Naive thymus-derived CD8-positive, alpha-beta T cell (primary cell): ENCODE data around the gene HIP1R. TPM values are rescaled to one million over a fixed set of nuclear protein-coding genes. Genes with fewer than 3 reads are reported as not detected.
A peak's percentile ranks its signal among the peaks of the same experiment; 100 is the strongest.

Experiments
- ATAC-seq, 2 donors: fragments of 150-1000 bp; cut with Tn5 transposase in 1 of 2; sonication (Bioruptor Pico), chemical (Tn5 transposase) in 1 of 2; 1 replicate in 1 of 2; 2 replicates in 1 of 2; pipeline ENCODE4 v1.10.0; 2021; ENCODE audit warnings: mild to moderate bottlenecking in 2 of 2, moderate library complexity in 2 of 2
- POLR2A ChIA-PET: fragments of 350-600 bp; sonication (Branson Sonifier 250); formaldehyde crosslinking; loops from one replicate; lab custom pipeline; 2021; ENCODE audit warnings: antibody characterized with exemption; lab: Charles Lee
- DNase-seq, 10 donors: peaks; one replicate each; pipeline versions ENCODE4 v3.0.0 to v3.0.0-alpha.2; 2020 to 2022
- H3K27ac Mint-ChIP-seq, 10 donors: one replicate each; pipeline ENCODE4 v1.8.0; 2020 to 2022; ENCODE audit warnings: mild to moderate bottlenecking in 10 of 10, mixed read lengths in 10 of 10, moderate library complexity in 4 of 10, inconsistent platforms in 1 of 10
- H3K27me3 Mint-ChIP-seq, 5 donors: one replicate each; pipeline ENCODE4 v1.8.0; 2021 to 2022; ENCODE audit warnings: mixed read lengths in 5 of 5
- H3K36me3 Mint-ChIP-seq, 3 donors: one replicate each; pipeline ENCODE4 v1.8.0; 2020 to 2022; ENCODE audit warnings: mixed read lengths in 3 of 3, mild to moderate bottlenecking in 2 of 3, inconsistent platforms in 1 of 3
- H3K4me1 Mint-ChIP-seq, 4 donors: one replicate each; pipeline ENCODE4 v1.8.0; 2021 to 2022; ENCODE audit warnings: mixed read lengths in 4 of 4
- H3K4me3 Mint-ChIP-seq, 10 donors: one replicate each; pipeline ENCODE4 v1.8.0; 2020 to 2022; ENCODE audit warnings: mild to moderate bottlenecking in 10 of 10, mixed read lengths in 10 of 10, moderate library complexity in 6 of 10, inconsistent platforms in 1 of 10
- H3K9me3 Mint-ChIP-seq, 9 donors: one replicate each; pipeline ENCODE4 v1.8.0; 2020 to 2022; ENCODE audit warnings: mixed read lengths in 9 of 9, mild to moderate bottlenecking in 3 of 9, inconsistent platforms in 1 of 9, moderate library complexity in 1 of 9
- polyA plus RNA-seq, 3 donors: library from polyadenylated mRNA; unstranded; fragments of 300-500 nt; fragmentation: Illumina TruSeq; gene quantifications; one replicate each; pipeline ENCODE4 v1.2.3, GENCODE V29; 2021
- total RNA-seq, 8 experiments: library from RNA in 2 of 8; stranded (reverse) in 2 of 8; gene quantifications; one replicate each; pipeline ENCODE4 v1.2.3 and lab custom pipeline; 2021 to 2026

HIP1R gene
- total and polyA plus RNA-seq, 5 experiments from 2014 or later = 4.7 to 144 (median 16.7) TPM

GRCh38 chr12:122835750-122836026 lies 431 bp downstream of the HIP1R start:
- Mint-ChIP-seq H3K27me3 (no peaks in the 10 kb centered on the region), H3K4me1 (peaks cover 27 to 56% (median 50%) of the 10 kb centered on the region in 4 donors), H3K9me3 (no peaks in the 10 kb centered on the region), H3K4me3 (peak overlapping the region in 5 of 10 donors; percentile 94 to 99 (median 95)), H3K27ac (peak overlapping the region in 4 of 10 donors; percentile 87 to 98 (median 97)), H3K36me3 (peaks cover 0 to 7% (median 0%) of the 10 kb centered on the region in 3 donors)
- DNase-seq = peak in 4 of 10 donors; percentile 25 to 60 (median 37)
- POLR2A ChIA-PET = interaction anchor here (0.6 to 2.7 kb wide), 25 partner anchors 8 to 398 kb away, joined by 3 to 18 read pairs (median 5); partner anchors contain the start of genes ABCB9, CCDC62, DENR and MPHOSPH9
- peak; percentile 23 to 54 for ATAC-seq

DNA sequence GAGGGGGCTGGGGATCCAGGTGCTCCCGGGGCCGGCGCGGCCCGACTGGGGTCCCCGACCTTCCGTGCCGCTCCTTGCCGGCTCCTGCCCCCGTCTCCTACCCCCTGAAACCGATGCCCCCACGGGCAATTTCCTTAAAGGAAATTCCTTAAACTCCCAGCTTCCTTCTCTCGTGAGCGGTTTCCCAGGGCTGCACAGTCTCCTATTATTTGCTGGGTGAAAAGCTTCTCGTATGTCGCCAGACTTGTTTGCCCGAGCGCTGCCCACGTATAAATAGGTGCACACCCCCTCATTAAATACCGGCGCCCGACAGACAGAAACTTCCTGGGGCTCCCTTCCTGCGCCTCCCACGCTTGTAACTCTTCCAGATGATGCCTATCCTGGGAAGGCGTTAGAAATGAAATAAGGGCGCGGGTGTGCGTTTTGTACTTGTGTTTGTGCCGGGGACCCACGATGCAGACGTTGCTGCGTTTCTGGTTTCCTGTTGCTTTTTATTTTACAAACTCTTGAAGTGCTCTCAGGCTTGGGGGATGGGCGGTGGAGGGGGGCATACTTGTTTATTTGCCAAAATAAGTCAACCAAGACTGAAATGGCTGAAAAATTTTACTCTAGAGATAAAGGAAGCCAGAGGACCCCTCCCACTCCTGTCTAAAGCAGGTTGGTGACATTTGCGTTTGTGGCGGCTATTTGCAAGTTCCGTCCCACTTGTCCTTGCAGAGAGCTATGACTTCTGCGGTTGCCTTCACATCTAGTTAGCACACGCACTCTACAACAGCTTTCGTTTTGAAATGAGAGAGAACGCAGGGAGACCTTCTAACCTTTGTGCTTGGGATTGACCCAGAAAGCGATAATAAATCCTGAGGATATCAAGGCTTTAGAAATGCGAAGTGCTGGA lies 1.0 kb downstream of the HIP1R start:
- POLR2A ChIA-PET = interaction anchor here (0.6 to 2.7 kb wide), 27 partner anchors 9 to 397 kb away, joined by 3 to 18 read pairs (median 5); partner anchors contain the start of genes ABCB9, CCDC62, DENR and MPHOSPH9
- peak overlapping the region; percentile 94 to 99 (median 96) for H3K4me3 Mint-ChIP-seq
- peak; percentile 48 to 86 (median 72) for DNase-seq
- peaks cover 0 to 9% (median 0%) of the 10 kb centered on the region in 3 donors for H3K36me3 Mint-ChIP-seq
- H3K27me3 Mint-ChIP-seq = no peaks in the 10 kb centered on the region
- peaks cover 27 to 61% (median 54%) of the 10 kb centered on the region in 4 donors for H3K4me1 Mint-ChIP-seq
- H3K9me3 Mint-ChIP-seq = no peaks in the 10 kb centered on the region
- peak; percentile 58 to 73 for ATAC-seq
- peak overlapping the region; percentile 87 to 98 (median 98) for H3K27ac Mint-ChIP-seq

DNA sequence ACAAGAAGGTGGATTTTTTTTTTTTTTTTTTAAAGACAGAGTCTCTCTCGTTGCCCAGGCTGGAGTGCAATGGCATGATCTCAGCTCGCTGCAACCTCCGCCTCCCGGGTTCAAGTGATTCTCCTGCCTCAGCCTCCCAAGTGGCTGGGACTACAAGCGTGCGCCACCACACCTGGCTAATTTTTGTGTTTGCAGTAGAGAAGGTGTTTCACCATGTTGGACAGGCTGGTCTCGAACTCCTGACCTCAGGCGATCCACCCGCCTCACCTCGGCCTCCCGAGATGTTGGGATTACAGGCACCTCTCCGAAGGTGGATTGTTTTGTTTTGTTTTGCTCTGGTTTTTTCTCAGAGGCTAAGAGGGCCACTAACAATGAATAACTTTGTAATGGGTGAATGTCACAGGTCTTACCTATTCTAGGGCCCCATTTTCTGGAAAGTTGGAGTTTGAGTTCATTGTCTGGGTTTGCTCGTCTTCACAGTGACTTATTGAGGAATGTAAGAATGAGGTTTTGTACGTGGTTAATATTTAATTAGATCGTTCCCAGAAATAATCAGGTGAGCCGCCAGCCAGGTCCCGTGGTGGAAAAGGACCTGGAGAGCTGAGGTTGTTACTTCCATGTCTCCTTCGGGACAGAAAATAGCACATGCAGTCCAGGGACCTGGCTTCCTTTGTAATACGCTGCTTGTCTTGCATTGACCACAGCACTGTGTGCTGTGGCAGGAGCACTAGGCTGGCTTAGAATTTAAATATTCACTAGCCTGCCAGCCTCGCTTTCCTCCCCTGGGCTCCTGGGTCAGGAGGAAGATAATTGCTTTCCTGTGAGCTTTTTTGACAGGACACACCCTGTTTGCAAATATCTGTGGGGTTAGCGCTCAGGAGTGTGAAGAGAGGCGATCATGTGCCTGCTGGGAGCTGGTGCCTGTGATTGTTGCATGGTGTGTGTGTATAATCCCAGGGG lies 2.3 kb downstream of the HIP1R start:
- ATAC-seq (no peak), DNase-seq (peak in 1 of 10 donors; percentile 38)
- peaks cover 0 to 9% (median 0%) of the 10 kb centered on the region in 3 donors for H3K36me3 Mint-ChIP-seq
- H3K9me3 Mint-ChIP-seq = no peaks in the 10 kb centered on the region
- POLR2A ChIA-PET = interaction anchor here (0.6 to 2.2 kb wide), 3 partner anchors 22 to 400 kb away, joined by 3 to 11 read pairs (median 3); no protein-coding TSS in a partner anchor
- no peaks in the 10 kb centered on the region for H3K27me3 Mint-ChIP-seq
- H3K27ac Mint-ChIP-seq = peak overlapping the region; percentile 87 to 98 (median 98)
- H3K4me1 Mint-ChIP-seq = peaks cover 31 to 74% (median 62%) of the 10 kb centered on the region in 4 donors
- H3K4me3 Mint-ChIP-seq = peak overlapping the region; percentile 94 to 99 (median 96)

DNA sequence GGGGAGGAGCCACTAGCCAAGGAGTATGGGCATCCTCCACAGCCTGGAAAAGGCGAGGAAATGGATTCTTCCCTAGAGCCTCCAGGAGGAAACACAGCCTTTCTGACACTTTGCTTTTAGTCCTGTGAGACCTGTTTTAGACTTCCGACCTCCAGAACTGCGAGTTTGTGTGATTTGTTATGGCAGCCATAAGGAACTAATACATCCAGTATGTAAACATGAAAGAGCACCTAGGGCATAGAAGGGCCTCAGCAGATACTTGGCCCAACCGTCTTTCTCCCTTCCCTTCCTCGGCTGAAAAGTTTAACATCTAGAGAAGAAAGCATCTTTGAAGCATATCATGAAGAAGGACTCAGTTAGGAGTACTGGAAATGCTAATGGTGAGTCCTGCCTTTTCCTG lies 3.6 kb downstream of the HIP1R start:
- peak overlapping the region; percentile 8 to 97 (median 84) for H3K27ac Mint-ChIP-seq
- H3K27me3 Mint-ChIP-seq = no peaks in the 10 kb centered on the region
- peaks cover 34 to 76% (median 66%) of the 10 kb centered on the region in 4 donors for H3K4me1 Mint-ChIP-seq
- peaks cover 0 to 9% (median 0%) of the 10 kb centered on the region in 3 donors for H3K36me3 Mint-ChIP-seq
- H3K4me3 Mint-ChIP-seq = peak overlapping the region in 3 of 10 donors; percentile 8 to 44 (median 17)
- ATAC-seq = no peak
- H3K9me3 Mint-ChIP-seq = no peaks in the 10 kb centered on the region
- POLR2A ChIA-PET = interaction anchor here (0.6 kb wide), 1 partner anchor 271 kb away, joined by 3 read pairs; no protein-coding TSS in a partner anchor
- peak in 1 of 10 donors; percentile 11 for DNase-seq

DNA sequence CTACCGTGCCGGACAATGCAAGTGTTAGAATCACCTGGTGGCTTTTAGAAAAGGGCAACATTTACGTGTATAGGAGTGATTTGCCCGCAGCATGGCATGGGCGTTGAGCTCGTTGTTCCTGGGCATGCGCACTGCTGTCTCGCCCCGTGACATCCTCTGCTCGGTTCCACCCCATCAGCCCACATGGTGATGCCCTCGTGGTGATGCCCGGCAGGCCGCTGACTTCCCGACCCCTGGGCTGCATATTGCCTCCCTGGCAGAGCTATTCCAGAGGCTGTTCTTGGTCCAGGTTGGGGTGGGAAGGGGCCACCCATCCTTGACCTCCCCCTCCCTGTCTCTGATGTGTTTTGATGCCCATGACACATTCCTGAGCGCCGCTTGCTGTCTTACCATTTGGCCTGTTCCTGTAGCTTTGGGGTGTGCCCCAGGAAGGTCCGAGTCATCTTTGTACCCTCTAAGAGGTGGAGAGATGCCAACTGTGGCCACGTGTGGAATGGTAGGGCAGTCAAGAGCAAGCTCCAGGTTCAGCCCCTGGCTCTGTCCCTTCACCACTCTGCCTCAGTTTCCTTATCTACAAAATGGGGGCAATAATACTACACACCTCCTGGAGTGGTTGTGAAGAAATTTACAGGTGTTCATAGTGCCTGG lies 4.8 kb downstream of the HIP1R start:
- peak in 1 of 10 donors; percentile 59 for DNase-seq
- no peak for ATAC-seq
- Mint-ChIP-seq H3K9me3 (no peaks in the 10 kb centered on the region), H3K4me3 (peak overlapping the region in 1 of 10 donors; percentile 24), H3K36me3 (peaks cover 0 to 9% (median 0%) of the 10 kb centered on the region in 3 donors), H3K27ac (peak overlapping the region in 7 of 10 donors; percentile 29 to 86 (median 37)), H3K27me3 (no peaks in the 10 kb centered on the region), H3K4me1 (peaks cover 27 to 69% (median 57%) of the 10 kb centered on the region in 4 donors)
- POLR2A ChIA-PET = interaction anchor here (0.6 kb wide), 3 partner anchors 40 to 523 kb away, joined by 5 read pairs; no protein-coding TSS in a partner anchor

DNA sequence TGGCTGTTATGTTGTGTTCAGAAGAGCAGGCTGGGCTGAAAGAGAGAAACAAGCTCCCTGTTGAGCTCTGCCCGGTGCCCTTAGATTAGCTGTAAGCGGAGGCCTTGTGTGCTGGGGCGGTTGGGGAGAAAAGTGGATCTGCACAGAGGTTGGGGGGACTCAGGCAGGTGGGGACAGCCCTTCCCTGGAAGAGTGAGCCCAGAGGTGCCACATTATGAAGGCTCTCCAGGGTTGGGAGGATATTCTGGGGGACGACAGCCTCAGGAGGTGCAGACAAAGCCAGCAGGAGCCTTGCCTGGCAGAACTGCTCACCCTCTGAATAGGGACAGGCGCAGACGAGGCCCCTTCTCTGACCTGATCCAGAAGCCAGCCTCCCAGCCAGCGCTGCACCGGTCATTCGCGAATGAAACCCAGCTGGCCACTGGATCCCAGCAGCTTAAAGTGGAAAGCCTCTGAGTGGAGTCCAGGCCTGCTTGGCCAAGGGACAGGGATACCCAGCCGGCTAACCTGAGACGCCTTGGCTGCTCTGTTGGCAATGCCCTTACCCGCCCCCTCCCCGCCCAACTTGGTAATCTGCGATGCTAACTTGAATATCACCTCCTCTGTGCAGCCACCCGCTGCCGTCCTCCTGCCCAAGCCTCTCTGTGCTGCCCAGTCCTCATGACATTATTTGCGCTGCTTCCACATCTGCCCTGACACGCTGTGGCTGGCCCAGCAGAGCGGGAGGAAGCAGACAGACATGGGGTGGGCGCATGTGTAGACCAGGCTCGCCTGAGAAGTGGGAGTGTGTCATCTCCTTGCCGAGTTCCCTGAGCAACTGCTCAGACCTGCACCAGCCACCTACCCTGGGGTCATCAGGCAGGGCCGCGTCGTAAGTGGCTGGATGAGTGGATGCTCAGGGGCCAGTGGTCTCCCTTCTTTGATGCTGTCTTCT lies 5.6 kb downstream of the HIP1R start:
- ATAC-seq (no peak), DNase-seq (peak in 1 of 10 donors; percentile 42)
- Mint-ChIP-seq H3K27me3 (no peaks in the 10 kb centered on the region), H3K4me3 (no peak overlapping the region), H3K9me3 (no peaks in the 10 kb centered on the region), H3K36me3 (peaks cover 0 to 9% (median 0%) of the 10 kb centered on the region in 3 donors), H3K4me1 (peaks cover 27 to 69% (median 57%) of the 10 kb centered on the region in 4 donors), H3K27ac (peak overlapping the region in 9 of 10 donors; percentile 19 to 86 (median 37))
- POLR2A ChIA-PET = interaction anchor here (0.6 kb wide), 3 partner anchors 40 to 315 kb away, joined by 5 to 6 read pairs (median 5); no protein-coding TSS in a partner anchor

- Mint-ChIP-seq H3K27me3 (no peaks in the 10 kb centered on the region), H3K4me3 (no peak overlapping the region), H3K9me3 (no peaks in the 10 kb centered on the region), H3K36me3 (peaks cover 0 to 9% (median 0%) of the 10 kb centered on the region in 3 donors), H3K27ac (peak overlapping the region in 5 of 10 donors; percentile 29 to 60 (median 37)), H3K4me1 (peaks cover 25 to 67% (median 52%) of the 10 kb centered on the region in 4 donors)
- DNase-seq (peak in 1 of 10 donors; percentile 36), ATAC-seq (no peak)
- POLR2A ChIA-PET = no interaction called here
These were observed 6.5 kb downstream of the HIP1R start for GRCh38 chr12:122841544-122842321.

DNA sequence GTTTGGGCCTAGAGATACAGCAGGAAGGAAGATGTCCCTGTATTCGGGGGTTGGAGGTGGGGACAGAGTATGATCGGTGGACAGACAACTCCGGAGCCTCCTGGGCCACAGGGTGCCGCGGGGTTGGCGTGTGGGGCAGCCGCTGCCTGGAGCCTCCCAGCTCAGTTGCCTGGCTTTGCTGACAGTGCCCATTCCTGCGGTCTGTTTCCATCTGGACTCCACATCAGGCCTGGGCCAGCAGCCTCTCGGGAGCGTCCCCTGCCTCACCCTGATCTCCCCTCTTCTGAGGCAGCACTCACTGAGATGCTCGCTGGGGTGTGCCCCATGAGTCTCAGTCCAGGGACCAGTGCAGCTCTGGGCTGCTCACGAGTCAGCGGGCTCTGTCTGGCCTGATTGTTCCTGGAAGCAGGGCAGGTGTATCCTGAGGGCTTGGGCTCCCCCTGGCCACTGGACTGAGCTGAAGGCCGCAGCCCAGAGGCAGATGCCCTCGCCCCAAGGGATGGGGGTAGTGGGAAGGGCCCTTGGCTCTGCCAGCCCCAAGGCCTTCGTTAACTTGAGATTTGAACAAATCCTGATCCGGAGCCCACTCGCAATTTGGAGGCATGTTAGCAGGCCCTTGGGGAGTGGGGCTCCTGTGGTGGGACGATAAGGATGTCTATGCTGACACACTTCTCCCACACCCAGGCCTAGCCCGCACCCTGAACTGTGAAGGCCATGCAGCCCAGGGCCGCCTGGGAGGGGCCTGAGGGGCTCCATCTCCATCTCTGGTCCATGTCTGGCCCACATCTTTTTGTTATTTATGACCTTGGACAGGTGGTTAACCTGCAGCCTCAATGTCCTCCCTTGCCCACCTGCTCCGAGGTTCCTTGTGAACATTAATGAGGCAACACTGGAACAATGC lies 7.5 kb downstream of the HIP1R start:
- H3K36me3 Mint-ChIP-seq = peaks cover 0 to 9% (median 0%) of the 10 kb centered on the region in 3 donors
- DNase-seq = peak in 1 of 10 donors; percentile 34
- H3K4me3 Mint-ChIP-seq = no peak overlapping the region
- ATAC-seq = no peak
- POLR2A ChIA-PET = interaction anchor here (0.5 kb wide), 1 partner anchor 1171 kb away, joined by 3 read pairs; no protein-coding TSS in a partner anchor
- peaks cover 19 to 57% (median 42%) of the 10 kb centered on the region in 4 donors for H3K4me1 Mint-ChIP-seq
- H3K27ac Mint-ChIP-seq = peak overlapping the region in 2 of 10 donors; percentile 40 to 63
- H3K27me3 Mint-ChIP-seq = no peaks in the 10 kb centered on the region
- no peaks in the 10 kb centered on the region for H3K9me3 Mint-ChIP-seq

DNA sequence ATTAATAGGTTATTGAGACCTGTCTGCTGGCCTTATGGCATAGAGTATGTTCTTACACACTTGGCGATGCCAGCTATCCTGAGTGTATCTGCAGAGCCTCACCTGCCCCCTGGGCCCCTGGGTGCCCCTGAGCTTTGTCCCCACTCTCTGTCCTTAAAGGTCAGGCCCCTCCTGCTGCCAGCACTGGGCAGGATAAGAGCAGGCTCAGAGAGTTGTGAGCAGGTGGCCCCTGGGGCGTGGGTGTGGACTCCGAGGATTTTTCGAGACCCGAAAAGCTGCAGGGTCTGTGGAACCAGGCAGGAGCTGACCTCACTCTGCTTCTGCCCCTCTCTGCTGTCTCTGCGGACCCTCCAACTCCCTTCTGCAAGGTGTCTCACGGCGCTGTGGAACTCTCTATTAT lies 8.2 kb downstream of the HIP1R start:
- H3K36me3 Mint-ChIP-seq = peaks cover 0 to 8% (median 0%) of the 10 kb centered on the region in 3 donors
- POLR2A ChIA-PET = no interaction called here
- H3K4me3 Mint-ChIP-seq = no peak overlapping the region
- ATAC-seq (no peak), DNase-seq (peak in 1 of 10 donors; percentile 52)
- H3K4me1 Mint-ChIP-seq = peaks cover 15 to 50% (median 35%) of the 10 kb centered on the region in 4 donors
- H3K27ac Mint-ChIP-seq = peak overlapping the region in 3 of 10 donors; percentile 25 to 63 (median 45)
- H3K9me3 Mint-ChIP-seq = no peaks in the 10 kb centered on the region
- H3K27me3 Mint-ChIP-seq = no peaks in the 10 kb centered on the region
